ENCODE measurements around the gene IQGAP3.

- TF ChIP-seq CTCF (IDR thresholded peaks at IDR 0.05 in 8 of 11, conservative IDR thresholded peaks at IDR 0.05 in 3 of 11) (no peak), POLR2AphosphoS5 (IDR thresholded peaks at IDR 0.05) (no peak), POLR2A (IDR thresholded peaks at IDR 0.05) (no peak)
Measured at GRCh38 chr1:156598125-156598524, 25.8 kb upstream of the IQGAP3 start.
